Stimulated activated naive CD8-positive, alpha-beta T cell treated with anti-CD3 and anti-CD28 coated beads, Interleukin-15, Interleukin-2, amounts not matched to agents 100 U/mL and 50 U/mL, for 24 hours (primary cell): ENCODE data around the gene GRIK1.

Experiments
- ATAC-seq: fragments of 150-1000 bp; cut with Tn5 transposase; one replicate; pipeline ENCODE4 v1.10.0; 2021
- DNase-seq: peaks from one replicate; pipeline ENCODE4 v3.0.0; 2021

Gene GRIK1

GRCh38 chr21:29827647-29828046 lies 112.1 kb downstream of the GRIK1 start:
- ATAC-seq (no peak), DNase-seq (no peak)

GRCh38 chr21:29827236-29827635 lies 112.6 kb downstream of the GRIK1 start:
- DNase-seq (no peak), ATAC-seq (no peak)

GRCh38 chr21:29826386-29826785 lies 113.4 kb downstream of the GRIK1 start:
- ATAC-seq (no peak), DNase-seq (no peak)

- DNase-seq = no peak
- no peak for ATAC-seq
Observed at GRCh38 chr21:29825936-29826335, 113.9 kb downstream of the GRIK1 start.

- DNase-seq = no peak
- no peak for ATAC-seq
Observed at GRCh38 chr21:29825345-29825744, 114.5 kb downstream of the GRIK1 start.

- DNase-seq (no peak), ATAC-seq (no peak)
Observed at GRCh38 chr21:29822064-29822463, 117.7 kb downstream of the GRIK1 start.

GRCh38 chr21:29821230-29821629 lies 118.6 kb downstream of the GRIK1 start:
- no peak for ATAC-seq

GRCh38 chr21:29819675-29820326 lies 120.0 kb downstream of the GRIK1 start:
- no peak for ATAC-seq
- no peak for DNase-seq

More at GRCh38 chr21:29821230-29821629, 118.6 kb downstream of the GRIK1 start:
- no peak for DNase-seq

GRCh38 chr21:29818383-29818921 lies 121.3 kb downstream of the GRIK1 start:
- DNase-seq (no peak), ATAC-seq (no peak)

GRCh38 chr21:29817450-29817849 lies 122.3 kb downstream of the GRIK1 start:
- DNase-seq = no peak
- ATAC-seq = no peak

GRCh38 chr21:29812947-29813346 lies 126.8 kb downstream of the GRIK1 start:
- no peak for ATAC-seq

GRCh38 chr21:29810871-29811270 lies 128.9 kb downstream of the GRIK1 start:
- no peak for ATAC-seq
- DNase-seq = no peak

More at GRCh38 chr21:29812947-29813346, 126.8 kb downstream of the GRIK1 start:
- no peak for DNase-seq

- no peak for DNase-seq
- no peak for ATAC-seq
Observed at GRCh38 chr21:29808153-29808552, 131.6 kb downstream of the GRIK1 start.

- DNase-seq (no peak), ATAC-seq (no peak)
Observed at GRCh38 chr21:29805105-29805504, 134.7 kb downstream of the GRIK1 start.

- no peak for ATAC-seq
- DNase-seq = no peak
Observed at GRCh38 chr21:29803191-29803590, 136.6 kb downstream of the GRIK1 start.

GRCh38 chr21:29801122-29801521 lies 138.7 kb downstream of the GRIK1 start:
- DNase-seq (no peak), ATAC-seq (no peak)

- ATAC-seq (no peak), DNase-seq (no peak)
Observed at GRCh38 chr21:29800056-29800455, 139.7 kb downstream of the GRIK1 start.

GRCh38 chr21:29798840-29799239 lies 141.0 kb downstream of the GRIK1 start:
- no peak for ATAC-seq
- no peak for DNase-seq

GRCh38 chr21:29797155-29797554 lies 142.6 kb downstream of the GRIK1 start:
- DNase-seq (no peak), ATAC-seq (no peak)

GRCh38 chr21:29793712-29794111 lies 146.1 kb downstream of the GRIK1 start:
- DNase-seq (no peak), ATAC-seq (no peak)

GRCh38 chr21:29789393-29789792 lies 150.4 kb downstream of the GRIK1 start:
- DNase-seq (no peak), ATAC-seq (no peak)

- DNase-seq = no peak
- ATAC-seq = no peak
Observed at GRCh38 chr21:29788752-29789151, 151.0 kb downstream of the GRIK1 start.

- no peak for DNase-seq
- ATAC-seq = no peak
Observed at GRCh38 chr21:29787361-29787909, 152.4 kb downstream of the GRIK1 start.
